Bronchial epithelial cell (primary cell): Measurements from ENCODE around the gene C3orf80. TPM values are rescaled to one million over a fixed set of nuclear protein-coding genes. Genes with fewer than 3 reads are reported as not detected.
"Not testable (repeated sequence)": the region's sequence is repeated elsewhere in the genome, so short reads cannot be mapped to it uniquely, and the experiment has no call there.

Experiments
- DNase-seq: peaks from one replicate; pipeline ENCODE4 v3.0.0-alpha.2; 2010; ENCODE audit warnings: low read depth
- FAIRE-seq: peaks from 2 replicates; lab custom pipeline; 2011; peaks lifted over from hg19 to GRCh38; lab: Jason Lieb, UNC
- H3K27me3 ChIP-seq: 2 replicates; pipeline ENCODE4 v1.5.1; 2011; ENCODE audit warnings: low read length; ENCODE audit not compliant: control insufficient read depth, insufficient read depth
- H3K36me3 ChIP-seq: 2 replicates; pipeline ENCODE4 v1.5.1; 2011; ENCODE audit warnings: low read length; ENCODE audit not compliant: control insufficient read depth, insufficient read depth
- H3K4me3 ChIP-seq: 2 replicates; pipeline ENCODE4 v1.5.1; 2011; ENCODE audit warnings: mild to moderate bottlenecking, low read depth, low read length, control low read depth
- CTCF ChIP-seq: IDR thresholded peaks from 2 replicates; pipeline ENCODE4 v1.5.1; 2011; ENCODE audit warnings: mild to moderate bottlenecking, moderate library complexity, low read length, control low read depth, inconsistent platforms; ENCODE audit not compliant: insufficient read depth, severe bottlenecking
- total RNA-seq: library from RNA; depleted of rRNA; stranded (reverse); fragments of >200 nt; gene quantifications from 2 replicates; pipeline ENCODE4 v1.2.1, GENCODE V29; 2014

The C3orf80 gene
- 0.13 TPM in 1 of 2 replicates, not detected in the other for total RNA-seq

GRCh38 chr3:160225176-160226025 lies at the start of gene C3orf80:
Gene C3orf80, plus strand, starts transcription at chr3:160225422. Its CDS starts 214 bp downstream, at chr3:160225636.
- Histone ChIP-seq H3K4me3 (peak within 1 kb of the TSS; percentile 36), H3K36me3 (no peaks in the 10 kb centered on the region), H3K27me3 (peaks cover 22% of the 10 kb centered on the region)
- peak; percentile 15 for DNase-seq
- TF ChIP-seq CTCF, result no peak
- no peak for FAIRE-seq

- no peak for FAIRE-seq
- DNase-seq, result no peak
- no peaks in the 10 kb centered on the region for H3K36me3 ChIP-seq
- no peak for TF ChIP-seq CTCF
- H3K4me3 ChIP-seq, result no peak overlapping the region
- no peaks in the 10 kb centered on the region for H3K27me3 ChIP-seq
These were observed 48.3 kb upstream of the C3orf80 start for GRCh38 chr3:160176923-160177322.

GRCh38 chr3:160178661-160179060 lies 46.6 kb upstream of the C3orf80 start:
- DNase-seq, H3K27me3 ChIP-seq, FAIRE-seq, H3K4me3 ChIP-seq, H3K36me3 ChIP-seq: not testable (repeated sequence)

- H3K27me3 ChIP-seq, DNase-seq, H3K36me3 ChIP-seq, FAIRE-seq, H3K4me3 ChIP-seq: not testable (repeated sequence)
These were observed 45.8 kb upstream of the C3orf80 start for GRCh38 chr3:160179403-160179802.

- DNase-seq (no peak), FAIRE-seq (no peak)
- H3K36me3 ChIP-seq, result no peaks in the 10 kb centered on the region
- H3K4me3 ChIP-seq, result no peak overlapping the region
- TF ChIP-seq CTCF, result no peak
- no peaks in the 10 kb centered on the region for H3K27me3 ChIP-seq
These were observed 45.3 kb upstream of the C3orf80 start for GRCh38 chr3:160179906-160180305.

- no peak for TF ChIP-seq CTCF
- DNase-seq (no peak), FAIRE-seq (no peak)
- no peaks in the 10 kb centered on the region for H3K36me3 ChIP-seq
- H3K27me3 ChIP-seq, result no peaks in the 10 kb centered on the region
- H3K4me3 ChIP-seq, result no peak overlapping the region
These were observed 44.5 kb upstream of the C3orf80 start for GRCh38 chr3:160180581-160181216.
